Endodermal cell (in vitro differentiated cells): ENCODE results near the gene SAMD10. TPM values are rescaled to one million over a fixed set of nuclear protein-coding genes. Genes with fewer than 3 reads are reported as not detected.

Source experiments
- DNase-seq: peaks from one replicate; pipeline ENCODE4 v3.0.0-alpha.2; 2017
- H3K27ac ChIP-seq: 2 replicates; pipeline ENCODE4 v1.5.1; 2013; ENCODE audit warnings: mild to moderate bottlenecking, low read depth, low read length, moderate library complexity
- H3K27me3 ChIP-seq: 2 replicates; pipeline ENCODE4 v1.6.1; 2013; ENCODE audit warnings: mild to moderate bottlenecking, low read length, moderate library complexity; ENCODE audit not compliant: insufficient read depth, control insufficient read depth, poor library complexity, severe bottlenecking
- H3K36me3 ChIP-seq: 2 replicates; pipeline ENCODE4 v1.7.0; 2013; ENCODE audit warnings: mild to moderate bottlenecking, low read length, moderate library complexity; ENCODE audit not compliant: control insufficient read depth, insufficient read depth
- H3K4me1 ChIP-seq: one replicate; pipeline ENCODE4 v1.7.0; 2013; ENCODE audit warnings: low read length; ENCODE audit not compliant: control insufficient read depth, insufficient read depth
- H3K4me3 ChIP-seq: 2 replicates; pipeline ENCODE4 v1.5.1; 2013; ENCODE audit warnings: mild to moderate bottlenecking, low read length, moderate library complexity
- H3K9ac ChIP-seq: 2 replicates; pipeline ENCODE4 v1.6.1; 2013; ENCODE audit warnings: mild to moderate bottlenecking, low read length, moderate library complexity; ENCODE audit not compliant: poor library complexity, severe bottlenecking; ENCODE audit errors: extremely low read depth
- H3K9me3 ChIP-seq: 2 replicates; pipeline ENCODE4 v1.6.1; 2013; ENCODE audit warnings: mild to moderate bottlenecking, low read length, moderate library complexity; ENCODE audit not compliant: control insufficient read depth
- H3K27ac Mint-ChIP-seq: 2 replicates; pipeline ENCODE4 v1.8.0; 2020; ENCODE audit warnings: mixed read lengths
- H3K27me3 Mint-ChIP-seq: 2 replicates; pipeline ENCODE4 v1.8.0; 2021; ENCODE audit warnings: mild to moderate bottlenecking, mixed read lengths; ENCODE audit not compliant: insufficient read depth
- H3K36me3 Mint-ChIP-seq: 2 replicates; pipeline ENCODE4 v1.8.0; 2020; ENCODE audit warnings: low read depth, mixed read lengths
- H3K4me1 Mint-ChIP-seq: 2 replicates; pipeline ENCODE4 v1.8.0; 2020; ENCODE audit warnings: mixed read lengths
- H3K4me3 Mint-ChIP-seq: 2 replicates; pipeline ENCODE4 v1.8.0; 2020; ENCODE audit warnings: mild to moderate bottlenecking, moderate library complexity, mixed read lengths
- H3K9me3 Mint-ChIP-seq: 2 replicates; pipeline ENCODE4 v1.8.0; 2020; ENCODE audit warnings: mild to moderate bottlenecking, mixed read lengths
- CTCF ChIP-seq: fragments of 200-600 bp; sonication (generic); conservative IDR thresholded peaks from 2 replicates; pipeline ENCODE4 v1.5.0; 2021; ENCODE audit warnings: antibody characterized with exemption, mild to moderate bottlenecking
- WGBS, 2 experiments: methylation state at CpG; one replicate each; pipeline versions ENCODE4 v1.1.5 to v1.1.7; 2013; ENCODE audit warnings: missing lambda C conversion rate in 2 of 2, mixed read lengths in 1 of 2; ENCODE audit not compliant: insufficient coverage in 1 of 2, insufficient read length in 1 of 2; 5-methylcytosine and 5-hydroxymethylcytosine counted together
- total RNA-seq, 2 donors: library from RNA; stranded (reverse); fragmentation: NEBNext Ultra II Directional in 1 of 2; extraction: Animal tissue kit (Norgen Biotek cat#: 25700) in 1 of 2; gene quantifications; 2 replicates in 1 of 2; 3 replicates in 1 of 2; pipeline ENCODE4 v1.2.1, GENCODE V29; 2021

SAMD10 gene
- total RNA-seq, 2 donors from 2014 or later = 5.6 to 6.0 TPM

GRCh38 chr20:63966172-63966943 is 13.1 kb downstream of the SAMD10 start:
- H3K4me1 ChIP-seq = peaks cover 4% of the 10 kb centered on the region
- Mint-ChIP-seq H3K36me3 (peaks cover 46% of the 10 kb centered on the region), H3K27me3 (peaks cover 10% of the 10 kb centered on the region), H3K9me3 (peaks cover 20% of the 10 kb centered on the region), H3K4me1 (peaks cover 3% of the 10 kb centered on the region), H3K4me3 (no peak overlapping the region), H3K27ac (no peak overlapping the region)
- peaks cover 10% of the 10 kb centered on the region for H3K27me3 ChIP-seq
- H3K4me3 ChIP-seq = peak overlapping the region; percentile 45
- peaks cover 34% of the 10 kb centered on the region for H3K36me3 ChIP-seq
- DNase-seq = peak; percentile 30
- WGBS, 2 experiments = 93 to 97% methylated on average over 22 to 27 of the region's 27 CpGs
- no peak for TF ChIP-seq CTCF
- no peak overlapping the region for H3K9ac ChIP-seq
- no peak overlapping the region for H3K27ac ChIP-seq
- peaks cover 35% of the 10 kb centered on the region for H3K9me3 ChIP-seq

GRCh38 chr20:63964412-63964811 is 15.0 kb downstream of the SAMD10 start:
- peaks cover 20% of the 10 kb centered on the region for H3K9me3 Mint-ChIP-seq
- peaks cover 51% of the 10 kb centered on the region for H3K36me3 Mint-ChIP-seq
- no peak for TF ChIP-seq CTCF
- peaks cover 6% of the 10 kb centered on the region for H3K4me1 ChIP-seq
- H3K36me3 ChIP-seq = peaks cover 34% of the 10 kb centered on the region
- H3K4me3 Mint-ChIP-seq = no peak overlapping the region
- H3K4me3 ChIP-seq = no peak overlapping the region
- peaks cover 4% of the 10 kb centered on the region for H3K4me1 Mint-ChIP-seq
- no peaks in the 10 kb centered on the region for H3K27me3 ChIP-seq
- no peak overlapping the region for H3K9ac ChIP-seq
- no peak overlapping the region for H3K27ac Mint-ChIP-seq
- H3K27me3 Mint-ChIP-seq = no peaks in the 10 kb centered on the region
- no peak overlapping the region for H3K27ac ChIP-seq
- H3K9me3 ChIP-seq = peaks cover 35% of the 10 kb centered on the region
- WGBS, 2 experiments = 96 to 100% methylated on average over 2 to 16 of the region's 16 CpGs
- no peak for DNase-seq

GRCh38 chr20:63963784-63964301 is 15.6 kb downstream of the SAMD10 start:
- Mint-ChIP-seq H3K27me3 (no peaks in the 10 kb centered on the region), H3K27ac (no peak overlapping the region), H3K9me3 (peaks cover 19% of the 10 kb centered on the region), H3K36me3 (peaks cover 51% of the 10 kb centered on the region), H3K4me3 (no peak overlapping the region), H3K4me1 (peaks cover 7% of the 10 kb centered on the region)
- H3K4me3 ChIP-seq = no peak overlapping the region
- H3K36me3 ChIP-seq = peaks cover 35% of the 10 kb centered on the region
- peaks cover 9% of the 10 kb centered on the region for H3K4me1 ChIP-seq
- no peak overlapping the region for H3K27ac ChIP-seq
- no peaks in the 10 kb centered on the region for H3K27me3 ChIP-seq
- no peak for DNase-seq
- 95 to 100% methylated on average over 10 to 16 of the region's 16 CpGs for WGBS, 2 experiments
- H3K9me3 ChIP-seq = peaks cover 35% of the 10 kb centered on the region
- no peak for TF ChIP-seq CTCF
- no peak overlapping the region for H3K9ac ChIP-seq
